Activated CD8-positive, alpha-beta T cell treated with anti-CD3 and anti-CD28 coated beads, Interleukin-2, amount 10 ng/mL, durations not matched to agents 7 days and 5 days (primary cell): ENCODE data around the gene GARNL3. TPM values are rescaled to one million over a fixed set of nuclear protein-coding genes. Genes with fewer than 3 reads are reported as not detected.

Experiments used
- ATAC-seq: fragments of 150-1000 bp; cut with Tn5 transposase; one replicate; pipeline ENCODE4 v1.10.0; 2021; ENCODE audit warnings: moderate library complexity
- CTCF ChIA-PET: fragments of 350-600 bp; sonication (Branson Sonifier 250); formaldehyde crosslinking; loops from one replicate; lab custom pipeline; 2021; ENCODE audit warnings: antibody characterized with exemption; lab: Charles Lee
- POLR2A ChIA-PET: fragments of 350-600 bp; sonication (Branson Sonifier 250); formaldehyde crosslinking; loops from one replicate; lab custom pipeline; 2021; ENCODE audit warnings: antibody characterized with exemption; lab: Charles Lee
- DNase-seq: peaks from one replicate; pipeline ENCODE4 v3.0.0-alpha.2; 2020
- H3K27ac Mint-ChIP-seq: one replicate; pipeline ENCODE4 v1.8.0; 2021; ENCODE audit warnings: mild to moderate bottlenecking, mixed read lengths
- H3K27me3 Mint-ChIP-seq: one replicate; pipeline ENCODE4 v1.8.0; 2021; ENCODE audit warnings: low read depth, mixed read lengths
- H3K36me3 Mint-ChIP-seq: one replicate; pipeline ENCODE4 v1.8.0; 2021; ENCODE audit warnings: low read depth, mixed read lengths
- H3K4me1 Mint-ChIP-seq: one replicate; pipeline ENCODE4 v1.8.0; 2021; ENCODE audit warnings: low read depth, mixed read lengths
- H3K4me3 Mint-ChIP-seq: one replicate; pipeline ENCODE4 v1.8.0; 2021; ENCODE audit warnings: mild to moderate bottlenecking, mixed read lengths
- H3K9me3 Mint-ChIP-seq: one replicate; pipeline ENCODE4 v1.8.0; 2022; ENCODE audit warnings: mixed read lengths; ENCODE audit not compliant: insufficient read depth
- total RNA-seq, 2 experiments: library from RNA; stranded (reverse); gene quantifications; one replicate each; pipeline ENCODE4 v1.2.3, GENCODE V29; 2021

Gene GARNL3
- total RNA-seq, 2 experiments from 2014 or later = 1.3 to 1.9 TPM

- H3K36me3 Mint-ChIP-seq = no peaks in the 10 kb centered on the region
- no peak for ATAC-seq
- H3K9me3 Mint-ChIP-seq = no peaks in the 10 kb centered on the region
- ChIA-PET CTCF (no interaction called here), POLR2A (no interaction called here)
- H3K27ac Mint-ChIP-seq = no peak overlapping the region
- H3K27me3 Mint-ChIP-seq = peaks cover 5% of the 10 kb centered on the region
- no peak overlapping the region for H3K4me3 Mint-ChIP-seq
- DNase-seq = no peak
- no peaks in the 10 kb centered on the region for H3K4me1 Mint-ChIP-seq
Observed at GRCh38 chr9:127300886-127301447, 36.4 kb downstream of the GARNL3 start.

GRCh38 chr9:127303830-127304229, 39.3 kb downstream of the GARNL3 start:
- no peak overlapping the region for H3K4me3 Mint-ChIP-seq
- DNase-seq (no peak), ATAC-seq (no peak)
- no peaks in the 10 kb centered on the region for H3K36me3 Mint-ChIP-seq
- H3K27me3 Mint-ChIP-seq = peaks cover 13% of the 10 kb centered on the region
- H3K27ac Mint-ChIP-seq = no peak overlapping the region
- ChIA-PET CTCF (no interaction called here), POLR2A (no interaction called here)
- no peaks in the 10 kb centered on the region for H3K4me1 Mint-ChIP-seq
- H3K9me3 Mint-ChIP-seq = no peaks in the 10 kb centered on the region

- Mint-ChIP-seq H3K36me3 (no peaks in the 10 kb centered on the region), H3K9me3 (no peaks in the 10 kb centered on the region), H3K4me3 (no peak overlapping the region), H3K27ac (no peak overlapping the region), H3K27me3 (peaks cover 21% of the 10 kb centered on the region), H3K4me1 (no peaks in the 10 kb centered on the region)
- ChIA-PET CTCF (no interaction called here), POLR2A (no interaction called here)
- ATAC-seq = no peak
- no peak for DNase-seq
Observed at GRCh38 chr9:127305206-127305837, 40.7 kb downstream of the GARNL3 start.

- Mint-ChIP-seq H3K27me3 (peaks cover 21% of the 10 kb centered on the region), H3K36me3 (no peaks in the 10 kb centered on the region), H3K4me3 (no peak overlapping the region), H3K27ac (no peak overlapping the region), H3K9me3 (no peaks in the 10 kb centered on the region), H3K4me1 (no peaks in the 10 kb centered on the region)
- DNase-seq (no peak), ATAC-seq (no peak)
- CTCF ChIA-PET = no interaction called here
- POLR2A ChIA-PET = no interaction called here
Observed at GRCh38 chr9:127305838-127306226, 41.3 kb downstream of the GARNL3 start.

GRCh38 chr9:127307802-127308201, 43.2 kb downstream of the GARNL3 start:
- ChIA-PET POLR2A (no interaction called here), CTCF (interaction anchor here (1.4 kb wide), 1 partner anchor 89 kb away, joined by 3 read pairs; the partner anchor contains the start of gene SLC2A8)
- no peak for DNase-seq
- H3K4me1 Mint-ChIP-seq = no peaks in the 10 kb centered on the region
- H3K4me3 Mint-ChIP-seq = no peak overlapping the region
- H3K9me3 Mint-ChIP-seq = no peaks in the 10 kb centered on the region
- H3K27me3 Mint-ChIP-seq = peaks cover 21% of the 10 kb centered on the region
- no peaks in the 10 kb centered on the region for H3K36me3 Mint-ChIP-seq
- no peak overlapping the region for H3K27ac Mint-ChIP-seq
- ATAC-seq = no peak

GRCh38 chr9:127308652-127309434, 44.3 kb downstream of the GARNL3 start:
- ChIA-PET POLR2A (interaction anchor here (0.6 kb wide), 1 partner anchor 16 kb away, joined by 3 read pairs; no protein-coding TSS in a partner anchor), CTCF (interaction anchor here (0.8 to 1.2 kb wide), 3 partner anchors 13 to 94 kb away, joined by 3 to 5 read pairs (median 4); partner anchors contain the start of gene SLC2A8)
- Mint-ChIP-seq H3K27me3 (peaks cover 20% of the 10 kb centered on the region), H3K4me3 (no peak overlapping the region), H3K9me3 (no peaks in the 10 kb centered on the region), H3K36me3 (no peaks in the 10 kb centered on the region), H3K4me1 (no peaks in the 10 kb centered on the region), H3K27ac (no peak overlapping the region)
- DNase-seq (no peak), ATAC-seq (no peak)

GRCh38 chr9:127309715-127310114, 45.1 kb downstream of the GARNL3 start:
- H3K9me3 Mint-ChIP-seq = no peaks in the 10 kb centered on the region
- ChIA-PET CTCF (interaction anchor here (0.8 to 1.2 kb wide), 3 partner anchors 12 to 95 kb away, joined by 3 to 5 read pairs (median 4); partner anchors contain the start of gene SLC2A8), POLR2A (no interaction called here)
- no peak overlapping the region for H3K27ac Mint-ChIP-seq
- H3K4me1 Mint-ChIP-seq = no peaks in the 10 kb centered on the region
- peaks cover 19% of the 10 kb centered on the region for H3K27me3 Mint-ChIP-seq
- DNase-seq (no peak), ATAC-seq (no peak)
- H3K4me3 Mint-ChIP-seq = no peak overlapping the region
- no peaks in the 10 kb centered on the region for H3K36me3 Mint-ChIP-seq

GRCh38 chr9:127311239-127311741, 46.7 kb downstream of the GARNL3 start:
- DNase-seq (peak; percentile 68), ATAC-seq (peak; percentile 55)
- CTCF ChIA-PET = interaction anchor here (0.5 to 2.6 kb wide), 13 partner anchors 10 to 300 kb away, joined by 3 to 13 read pairs (median 4); partner anchors contain the start of genes SLC2A8 and ZNF79
- no peaks in the 10 kb centered on the region for H3K36me3 Mint-ChIP-seq
- H3K27ac Mint-ChIP-seq = no peak overlapping the region
- no peak overlapping the region for H3K4me3 Mint-ChIP-seq
- peaks cover 22% of the 10 kb centered on the region for H3K27me3 Mint-ChIP-seq
- H3K9me3 Mint-ChIP-seq = no peaks in the 10 kb centered on the region
- POLR2A ChIA-PET = interaction anchor here (1.1 kb wide), 1 partner anchor 140 kb away, joined by 3 read pairs; the partner anchor contains the start of genes LRSAM1 and RPL12
- no peaks in the 10 kb centered on the region for H3K4me1 Mint-ChIP-seq

GRCh38 chr9:127313042-127313560, 48.5 kb downstream of the GARNL3 start:
- CTCF ChIA-PET = no interaction called here
- DNase-seq = no peak
- Mint-ChIP-seq H3K27me3 (peaks cover 24% of the 10 kb centered on the region), H3K27ac (no peak overlapping the region), H3K4me1 (no peaks in the 10 kb centered on the region), H3K4me3 (no peak overlapping the region), H3K9me3 (no peaks in the 10 kb centered on the region), H3K36me3 (no peaks in the 10 kb centered on the region)
- no peak for ATAC-seq
- POLR2A ChIA-PET = no interaction called here

- Mint-ChIP-seq H3K36me3 (no peaks in the 10 kb centered on the region), H3K4me3 (no peak overlapping the region), H3K4me1 (no peaks in the 10 kb centered on the region), H3K9me3 (no peaks in the 10 kb centered on the region), H3K27ac (no peak overlapping the region), H3K27me3 (peaks cover 13% of the 10 kb centered on the region)
- POLR2A ChIA-PET = no interaction called here
- ATAC-seq (no peak), DNase-seq (no peak)
- CTCF ChIA-PET = interaction anchor here (1.4 kb wide), 1 partner anchor 137 kb away, joined by 3 read pairs; the partner anchor contains the start of genes LRSAM1 and RPL12
Observed at GRCh38 chr9:127314911-127315310, 50.3 kb downstream of the GARNL3 start.

GRCh38 chr9:127316586-127317323, 52.2 kb downstream of the GARNL3 start:
- ChIA-PET POLR2A (interaction anchor here (0.6 kb wide), 1 partner anchor 65 kb away, joined by 3 read pairs; no protein-coding TSS in a partner anchor), CTCF (no interaction called here)
- H3K36me3 Mint-ChIP-seq = no peaks in the 10 kb centered on the region

More at GRCh38 chr9:127316586-127317323, 52.2 kb downstream of the GARNL3 start:
- Mint-ChIP-seq H3K4me1 (no peaks in the 10 kb centered on the region), H3K9me3 (no peaks in the 10 kb centered on the region), H3K27me3 (peaks cover 17% of the 10 kb centered on the region), H3K4me3 (no peak overlapping the region), H3K27ac (no peak overlapping the region)
- DNase-seq = no peak
- ATAC-seq = no peak
